Activated naive CD8-positive, alpha-beta T cell treated with anti-CD3 and anti-CD28 coated beads, Interleukin-2, amount 50 U/mL, for 24 hours (primary cell): ENCODE data around the gene COL4A1.

ENCODE experiments used
- ATAC-seq: fragments of 150-1000 bp; cut with Tn5 transposase; one replicate; pipeline ENCODE4 v1.10.0; 2021
- DNase-seq: peaks from one replicate; pipeline ENCODE4 v3.0.0; 2021
- H3K27ac Mint-ChIP-seq: one replicate; pipeline ENCODE4 v1.8.0; 2021; ENCODE audit warnings: mild to moderate bottlenecking, mixed read lengths
- H3K27me3 Mint-ChIP-seq: one replicate; pipeline ENCODE4 v1.8.0; 2021; ENCODE audit warnings: mixed read lengths
- H3K36me3 Mint-ChIP-seq: one replicate; pipeline ENCODE4 v1.8.0; 2021; ENCODE audit warnings: low read depth, mixed read lengths
- H3K4me1 Mint-ChIP-seq: one replicate; pipeline ENCODE4 v1.8.0; 2021; ENCODE audit warnings: mixed read lengths
- H3K4me3 Mint-ChIP-seq: one replicate; pipeline ENCODE4 v1.8.0; 2021; ENCODE audit warnings: mild to moderate bottlenecking, moderate library complexity, mixed read lengths
- H3K9me3 Mint-ChIP-seq: one replicate; pipeline ENCODE4 v1.8.0; 2021; ENCODE audit warnings: mixed read lengths

Gene COL4A1

DNA sequence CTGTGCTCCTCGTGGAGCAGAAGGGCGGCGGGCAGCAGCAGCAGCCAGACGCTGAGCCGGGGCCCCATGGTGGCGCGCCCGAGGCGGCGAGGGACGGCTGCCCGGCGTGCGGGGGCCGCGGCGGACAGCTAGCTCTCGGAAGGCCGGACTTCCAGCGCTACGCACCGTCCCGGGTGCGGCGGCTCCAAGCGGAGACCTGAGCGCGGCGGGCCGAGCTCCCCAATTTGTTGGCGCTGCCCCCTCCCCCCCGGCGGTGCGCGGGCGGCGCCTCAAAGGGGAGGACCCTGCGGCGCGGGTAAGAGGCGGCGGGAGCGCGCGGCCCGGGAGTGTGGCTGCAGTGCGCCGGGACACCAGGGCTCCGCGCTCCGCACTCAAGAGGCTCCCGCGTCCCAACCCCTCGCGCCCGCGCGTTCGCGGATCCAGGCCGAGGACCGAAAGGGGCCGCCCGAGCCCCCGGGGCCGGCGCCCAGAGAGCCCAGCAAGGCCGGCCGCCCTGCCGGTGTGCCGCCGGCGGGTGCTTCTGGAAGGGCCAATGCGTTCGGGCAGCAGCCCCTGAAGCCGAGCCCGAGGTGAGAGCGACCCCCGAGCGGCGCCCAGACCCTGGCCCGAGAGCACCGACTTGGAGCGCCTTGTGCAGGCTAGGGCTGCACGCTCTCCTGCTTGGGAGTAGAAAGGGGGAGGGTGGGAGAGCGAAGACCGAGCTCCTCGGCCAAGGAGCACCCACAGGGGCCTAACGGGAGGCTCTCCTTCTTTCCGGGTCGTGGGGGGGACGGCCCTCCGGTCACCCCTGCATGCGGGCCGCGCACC is at the start of gene COL4A1, which contains the start of gene COL4A2:
TSS of gene COL4A1 (minus strand) at position 198 of the 807 bp plus-strand sequence. CDS start at position 68, 130 bp downstream.
TSS of gene COL4A2 (plus strand) at position 325 of the 807 bp plus-strand sequence. CDS start 620 bp downstream, outside the sequence.
- DNase-seq (no peak), ATAC-seq (no peak)
- no peak within 1 kb of the TSS for H3K27ac Mint-ChIP-seq
- no peak within 1 kb of the TSS for H3K4me3 Mint-ChIP-seq
- peaks cover 6% of the 10 kb centered on the region for H3K4me1 Mint-ChIP-seq
- H3K27me3 Mint-ChIP-seq, result peaks cover 79% of the 10 kb centered on the region
- H3K36me3 Mint-ChIP-seq, result no peaks in the 10 kb centered on the region
- H3K9me3 Mint-ChIP-seq, result no peaks in the 10 kb centered on the region

DNA sequence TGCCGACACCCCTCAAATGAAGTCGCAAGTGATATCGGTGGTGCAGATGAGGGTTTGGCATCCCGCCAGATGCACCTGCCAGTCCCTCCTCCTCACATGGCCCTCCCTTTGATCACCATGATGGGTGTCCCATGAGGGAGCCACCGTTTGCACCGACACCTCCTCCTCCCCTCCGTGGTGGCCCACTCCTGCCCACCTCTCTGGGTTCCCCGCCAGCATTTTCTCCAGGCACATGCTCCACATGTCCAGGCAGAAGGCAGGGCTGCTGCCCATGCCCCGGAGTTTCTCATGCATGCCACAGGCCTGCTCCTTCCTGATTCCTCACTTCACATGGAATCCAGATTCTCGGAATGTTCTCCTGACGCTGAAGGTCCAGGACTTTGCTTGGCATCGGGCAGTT is 49.4 kb upstream of the COL4A1 start:
- Mint-ChIP-seq H3K4me1 (no peaks in the 10 kb centered on the region), H3K36me3 (no peaks in the 10 kb centered on the region), H3K4me3 (no peak overlapping the region), H3K27ac (no peak overlapping the region), H3K27me3 (peaks cover 3% of the 10 kb centered on the region), H3K9me3 (no peaks in the 10 kb centered on the region)
- no peak for DNase-seq
- no peak for ATAC-seq

DNA sequence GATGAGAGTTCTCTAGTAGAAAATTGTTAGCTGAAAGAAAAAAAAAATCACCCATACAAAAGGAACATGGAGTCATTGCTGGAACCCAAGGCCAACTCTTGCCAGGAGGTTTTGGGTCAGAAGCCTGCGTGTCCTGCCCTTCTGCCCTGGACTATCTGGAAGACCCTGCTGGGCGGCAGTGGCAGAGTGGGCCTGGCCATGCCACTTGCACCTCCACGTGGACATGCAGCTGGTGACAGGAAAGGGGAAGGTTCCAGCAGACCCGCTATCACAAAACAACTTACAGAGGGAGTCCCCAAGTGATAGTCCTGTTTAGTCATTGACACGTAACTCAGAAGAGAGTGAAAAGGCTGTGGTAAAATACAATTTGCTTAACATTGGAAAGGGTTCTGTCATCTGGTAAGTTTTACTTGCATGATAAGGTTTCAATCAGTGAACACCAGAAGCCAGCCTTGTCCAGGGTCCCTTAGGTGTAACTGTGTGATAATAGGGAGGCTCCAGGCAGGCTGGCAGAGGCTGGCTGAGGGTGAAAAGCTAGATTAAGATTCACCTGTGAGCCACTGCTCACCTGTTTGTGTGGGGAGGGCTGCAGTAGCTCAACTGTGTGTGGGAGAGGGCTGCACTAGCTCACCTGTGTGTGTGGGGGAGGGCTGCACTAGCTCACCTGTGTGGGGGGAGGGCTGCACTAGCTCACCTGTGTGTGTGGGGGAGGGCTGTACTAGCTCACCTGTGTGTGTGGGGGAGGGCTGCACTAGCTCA is 47.9 kb upstream of the COL4A1 start:
- DNase-seq, result no peak
- Mint-ChIP-seq H3K4me1 (no peaks in the 10 kb centered on the region), H3K36me3 (no peaks in the 10 kb centered on the region), H3K27ac (no peak overlapping the region), H3K9me3 (no peaks in the 10 kb centered on the region), H3K27me3 (peaks cover 4% of the 10 kb centered on the region), H3K4me3 (no peak overlapping the region)
- ATAC-seq, result no peak

DNA sequence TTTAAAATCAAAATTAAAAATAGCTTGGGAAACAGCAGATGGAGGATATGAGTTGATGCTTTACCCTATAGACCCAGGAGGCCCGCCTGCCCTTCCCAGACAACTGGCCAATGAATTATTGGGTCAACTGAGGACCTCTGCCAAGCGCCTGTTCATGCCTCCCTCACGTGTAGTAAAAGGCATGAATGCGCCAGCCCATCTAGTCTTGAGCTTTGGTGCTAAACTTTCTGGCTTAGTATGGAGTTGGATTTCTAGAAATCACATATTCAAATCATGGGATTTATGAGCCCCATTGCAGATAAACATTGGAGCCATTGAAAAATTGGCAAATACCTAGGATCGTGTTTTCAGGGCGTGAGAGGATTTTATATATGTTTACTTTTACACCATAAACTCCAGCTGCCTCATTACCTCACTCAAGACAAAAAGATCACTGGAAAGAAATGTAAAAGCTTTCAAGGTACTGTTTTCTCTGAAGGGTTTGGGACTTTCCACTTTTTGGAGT is 47.2 kb upstream of the COL4A1 start:
- Mint-ChIP-seq H3K36me3 (no peaks in the 10 kb centered on the region), H3K4me1 (no peaks in the 10 kb centered on the region), H3K4me3 (no peak overlapping the region), H3K27me3 (peaks cover 7% of the 10 kb centered on the region), H3K9me3 (no peaks in the 10 kb centered on the region), H3K27ac (no peak overlapping the region)
- DNase-seq (no peak), ATAC-seq (no peak)

DNA sequence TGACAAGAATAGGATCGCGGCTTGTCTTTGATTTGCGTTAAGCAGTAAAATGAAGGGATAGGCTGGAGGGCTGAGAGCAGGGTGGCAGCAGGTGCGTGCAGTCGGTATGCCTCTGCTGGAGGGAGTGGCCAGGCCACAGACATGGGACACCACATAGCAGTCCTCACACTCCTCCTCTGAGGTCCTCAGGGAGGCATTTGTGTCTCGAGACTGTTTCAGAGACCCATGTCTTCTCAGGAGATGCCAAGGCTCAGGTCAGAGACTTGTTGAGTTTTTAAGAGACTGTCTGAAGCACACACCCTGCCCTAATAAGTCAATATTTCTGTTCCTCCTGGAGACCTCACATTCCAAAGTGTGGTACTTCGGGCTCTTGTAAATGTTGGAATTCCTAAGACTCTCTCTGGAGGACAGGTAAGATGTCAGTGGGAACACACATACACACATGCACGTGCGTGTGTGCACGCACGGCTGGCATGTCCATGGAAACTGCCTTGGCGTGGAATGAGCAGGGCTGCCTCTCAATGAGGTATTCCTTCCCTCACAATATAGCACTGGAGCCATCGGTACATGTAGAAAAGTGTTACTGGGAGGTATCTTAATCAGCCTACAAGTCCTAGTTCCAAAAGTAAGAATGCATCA is 46.5 kb upstream of the COL4A1 start:
- ATAC-seq, result no peak
- Mint-ChIP-seq H3K9me3 (no peaks in the 10 kb centered on the region), H3K36me3 (no peaks in the 10 kb centered on the region), H3K4me1 (no peaks in the 10 kb centered on the region), H3K27me3 (peaks cover 7% of the 10 kb centered on the region), H3K4me3 (no peak overlapping the region), H3K27ac (no peak overlapping the region)
- DNase-seq, result no peak

DNA sequence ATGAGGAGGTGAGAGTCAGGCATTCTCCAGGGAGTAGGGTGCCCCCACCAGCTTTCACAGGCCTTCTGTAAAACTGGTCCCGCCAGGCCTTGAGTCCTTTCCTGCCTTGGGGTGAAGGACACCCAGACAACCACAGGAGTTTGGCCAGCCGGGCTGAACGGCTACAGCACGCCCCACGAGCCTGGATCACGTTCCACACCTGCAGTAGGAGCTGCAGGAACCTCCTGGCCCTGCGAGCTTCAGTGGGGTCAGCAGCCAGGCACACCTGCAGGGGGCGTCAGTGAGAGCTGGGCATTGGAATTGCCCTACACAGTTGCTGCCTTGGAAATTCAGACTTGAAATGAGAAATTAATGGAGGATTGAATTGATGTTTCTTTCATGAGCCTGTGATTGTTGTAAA is 45.8 kb upstream of the COL4A1 start:
- peaks cover 7% of the 10 kb centered on the region for H3K27me3 Mint-ChIP-seq
- H3K27ac Mint-ChIP-seq, result no peak overlapping the region
- ATAC-seq (no peak), DNase-seq (no peak)
- no peaks in the 10 kb centered on the region for H3K36me3 Mint-ChIP-seq
- H3K9me3 Mint-ChIP-seq, result no peaks in the 10 kb centered on the region
- H3K4me1 Mint-ChIP-seq, result no peaks in the 10 kb centered on the region
- H3K4me3 Mint-ChIP-seq, result no peak overlapping the region

DNA sequence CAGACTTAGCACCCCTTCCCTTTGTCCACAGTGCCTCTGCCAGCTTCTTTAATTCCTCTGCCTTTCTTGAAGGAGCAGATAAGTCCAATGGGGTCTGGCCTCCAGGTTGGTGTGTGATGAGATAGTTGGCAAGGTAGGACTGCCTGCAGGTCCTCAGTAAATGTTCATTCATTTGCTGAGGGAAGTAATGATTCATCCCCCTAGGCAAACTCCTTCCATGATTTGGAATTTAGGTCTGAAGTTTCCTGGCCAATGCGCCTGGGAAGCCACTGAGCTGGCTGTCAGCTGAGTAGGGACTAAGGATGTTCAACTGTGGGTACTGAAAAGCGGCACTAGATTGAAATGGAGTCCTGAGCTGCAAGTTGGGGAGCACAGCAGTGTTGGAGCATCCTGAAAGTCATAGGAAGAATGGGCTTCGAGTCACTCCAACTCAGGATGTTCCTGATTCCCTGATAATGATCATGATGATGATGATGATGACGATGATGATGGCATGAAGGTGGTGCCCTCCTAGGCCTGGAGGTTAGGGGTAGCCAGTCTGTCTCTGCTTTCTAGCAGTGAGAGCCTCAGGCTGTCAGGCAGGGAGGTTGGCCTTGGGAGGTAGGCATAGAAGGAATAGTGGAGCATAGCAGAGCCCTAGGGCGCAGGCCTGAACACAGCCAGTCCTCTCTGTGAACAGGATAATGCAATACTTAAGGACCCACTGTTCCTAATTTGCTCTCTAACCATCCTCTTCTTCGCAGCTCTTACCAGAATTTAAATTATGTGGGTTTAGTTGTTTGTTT is 44.9 kb upstream of the COL4A1 start:
- H3K27ac Mint-ChIP-seq, result no peak overlapping the region
- H3K36me3 Mint-ChIP-seq, result no peaks in the 10 kb centered on the region
- no peaks in the 10 kb centered on the region for H3K9me3 Mint-ChIP-seq
- ATAC-seq (no peak), DNase-seq (no peak)
- H3K4me1 Mint-ChIP-seq, result no peaks in the 10 kb centered on the region
- H3K27me3 Mint-ChIP-seq, result peaks cover 7% of the 10 kb centered on the region
- H3K4me3 Mint-ChIP-seq, result no peak overlapping the region

DNA sequence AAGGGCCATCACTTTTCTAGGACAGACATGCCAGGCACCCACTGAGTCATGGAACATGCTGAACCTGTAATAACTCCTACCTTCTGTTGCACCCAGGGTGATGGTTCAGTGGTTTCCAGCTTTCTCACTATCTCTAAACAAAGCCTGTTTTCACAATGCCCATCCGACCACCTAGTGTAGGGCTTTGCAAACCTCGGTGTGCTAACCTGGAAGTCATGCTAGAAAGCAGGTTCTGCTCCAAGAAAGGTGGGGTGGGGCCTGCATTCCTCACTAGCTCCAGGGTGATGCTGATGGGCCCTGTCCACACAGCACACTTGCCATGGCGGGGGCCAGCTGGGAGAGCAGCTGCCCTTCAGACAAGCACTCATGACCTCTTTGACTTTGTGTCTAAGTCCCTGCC is 43.6 kb upstream of the COL4A1 start:
- Mint-ChIP-seq H3K4me1 (no peaks in the 10 kb centered on the region), H3K36me3 (no peaks in the 10 kb centered on the region), H3K27me3 (peaks cover 7% of the 10 kb centered on the region), H3K4me3 (no peak overlapping the region), H3K9me3 (no peaks in the 10 kb centered on the region), H3K27ac (no peak overlapping the region)
- ATAC-seq (no peak), DNase-seq (no peak)

DNA sequence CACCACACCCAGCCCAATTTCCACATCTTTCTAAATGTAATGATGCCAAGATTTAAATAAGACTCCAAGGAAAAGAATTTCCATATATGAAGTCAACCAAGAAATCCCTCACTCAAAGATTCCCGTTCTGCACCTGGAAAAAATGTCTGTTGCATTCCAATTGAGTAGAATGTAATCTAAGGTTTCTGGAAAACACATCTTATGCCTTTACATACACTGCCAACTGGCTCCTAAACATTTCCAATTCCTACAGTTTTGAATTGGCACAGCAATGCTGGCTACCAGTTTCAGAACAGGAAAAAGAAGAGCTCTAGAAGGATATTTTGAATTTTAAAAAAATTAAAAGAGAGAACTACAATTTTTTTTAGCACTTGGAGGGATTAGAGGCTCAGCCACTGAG is 43.1 kb upstream of the COL4A1 start:
- Mint-ChIP-seq H3K4me1 (no peaks in the 10 kb centered on the region), H3K9me3 (no peaks in the 10 kb centered on the region), H3K36me3 (no peaks in the 10 kb centered on the region), H3K27ac (no peak overlapping the region), H3K4me3 (no peak overlapping the region), H3K27me3 (peaks cover 7% of the 10 kb centered on the region)
- ATAC-seq (no peak), DNase-seq (no peak)

DNA sequence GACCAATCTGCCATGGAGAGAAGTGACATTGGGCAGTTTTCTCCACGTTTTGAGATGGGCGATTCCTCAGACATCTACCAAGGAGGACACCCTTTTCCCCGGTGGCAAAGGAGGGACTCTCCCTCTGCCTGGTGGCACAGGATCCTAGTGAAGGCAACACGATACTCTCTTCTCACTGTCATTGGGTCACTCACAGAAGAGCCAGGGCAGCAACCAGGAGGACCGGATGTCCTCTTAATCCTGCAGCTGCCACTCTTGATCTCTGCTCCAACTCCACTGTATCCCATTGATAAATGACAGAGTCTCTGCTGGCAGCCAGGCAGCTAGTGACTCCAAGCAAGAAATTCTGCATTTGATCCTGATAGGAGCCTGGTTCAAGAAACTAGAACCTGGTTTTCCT is 42.3 kb upstream of the COL4A1 start:
- DNase-seq (no peak), ATAC-seq (no peak)
- Mint-ChIP-seq H3K4me3 (no peak overlapping the region), H3K36me3 (no peaks in the 10 kb centered on the region), H3K4me1 (no peaks in the 10 kb centered on the region), H3K27me3 (peaks cover 10% of the 10 kb centered on the region), H3K27ac (no peak overlapping the region), H3K9me3 (no peaks in the 10 kb centered on the region)

DNA sequence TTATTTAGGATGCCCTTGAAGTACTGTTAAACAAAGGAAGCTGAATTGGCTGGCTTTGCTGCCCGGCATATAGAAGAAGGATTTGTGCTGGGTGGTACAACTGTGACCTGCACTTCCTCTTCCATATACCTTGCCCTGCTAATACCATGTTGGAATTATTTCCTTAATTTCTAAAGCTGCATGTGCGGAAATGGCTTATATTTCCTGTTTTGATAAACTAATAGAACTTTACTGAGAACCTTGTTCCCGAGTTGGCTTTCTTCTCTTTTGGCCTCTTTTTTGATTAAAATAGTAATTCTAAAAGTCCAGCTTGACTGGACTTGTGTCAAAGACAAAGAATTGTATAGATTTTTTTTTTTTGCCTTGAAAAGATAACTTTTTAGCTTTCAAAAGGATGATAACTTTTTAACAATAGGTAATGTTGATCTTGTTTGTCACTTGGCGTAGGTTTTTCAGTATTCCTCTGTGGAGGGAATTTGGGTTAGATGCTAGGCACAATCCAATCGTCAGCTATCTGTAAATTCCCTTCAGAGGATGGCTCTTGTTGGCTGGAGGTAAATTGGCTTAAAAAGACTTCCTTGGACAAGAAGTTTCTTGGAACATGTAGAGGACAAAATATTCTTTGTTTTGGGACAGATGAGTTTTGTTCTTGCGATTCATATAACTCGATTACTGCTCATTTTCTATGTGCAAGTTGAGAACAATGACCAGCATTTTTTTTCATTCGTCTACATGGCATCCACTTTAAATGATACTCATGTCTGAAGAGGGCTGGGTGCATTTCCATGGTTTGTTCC is 41.5 kb upstream of the COL4A1 start:
- H3K9me3 Mint-ChIP-seq, result no peaks in the 10 kb centered on the region
- no peaks in the 10 kb centered on the region for H3K4me1 Mint-ChIP-seq
- no peaks in the 10 kb centered on the region for H3K36me3 Mint-ChIP-seq
- H3K27me3 Mint-ChIP-seq, result peaks cover 10% of the 10 kb centered on the region
- no peak for DNase-seq
- H3K27ac Mint-ChIP-seq, result no peak overlapping the region
- no peak for ATAC-seq
- H3K4me3 Mint-ChIP-seq, result no peak overlapping the region

DNA sequence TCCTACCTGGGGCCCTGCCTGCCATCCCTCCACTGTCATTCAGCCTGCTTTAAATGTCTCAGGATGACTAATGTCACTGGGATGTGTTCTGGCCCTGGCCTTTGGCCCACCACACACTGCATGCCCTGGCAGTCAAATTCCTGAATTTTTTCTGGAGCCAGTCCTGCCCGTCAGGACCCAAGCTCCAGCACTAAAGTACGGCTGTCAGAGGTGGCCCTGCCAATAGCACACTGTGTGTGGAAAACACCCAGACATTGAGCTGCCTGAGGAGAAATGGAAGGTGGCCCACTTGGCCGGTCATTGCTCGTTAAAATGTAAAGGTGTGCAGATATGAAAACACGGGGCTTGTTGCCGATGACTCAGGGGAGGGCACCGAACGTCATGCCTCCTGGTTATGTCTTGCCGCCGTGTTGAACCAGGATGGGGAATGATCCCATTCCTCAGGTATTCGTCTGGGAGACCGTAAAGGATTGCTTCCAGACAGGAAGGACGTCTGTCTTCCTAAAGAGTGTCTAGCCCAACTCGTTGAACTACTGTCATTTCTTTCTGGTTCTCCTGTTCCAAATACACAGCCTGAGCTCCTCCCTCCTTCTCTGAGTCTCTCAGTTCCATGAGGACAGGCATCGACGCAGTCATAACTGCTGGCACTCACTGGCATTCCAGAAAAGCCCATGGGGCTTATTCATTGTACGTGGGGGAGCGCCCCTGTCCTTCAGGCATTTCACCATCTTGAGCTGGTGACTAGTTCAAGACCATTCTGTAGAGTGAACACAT is 40.8 kb upstream of the COL4A1 start:
- ATAC-seq (no peak), DNase-seq (no peak)
- Mint-ChIP-seq H3K4me3 (no peak overlapping the region), H3K27ac (no peak overlapping the region), H3K36me3 (no peaks in the 10 kb centered on the region), H3K27me3 (peaks cover 10% of the 10 kb centered on the region), H3K9me3 (no peaks in the 10 kb centered on the region), H3K4me1 (no peaks in the 10 kb centered on the region)

DNA sequence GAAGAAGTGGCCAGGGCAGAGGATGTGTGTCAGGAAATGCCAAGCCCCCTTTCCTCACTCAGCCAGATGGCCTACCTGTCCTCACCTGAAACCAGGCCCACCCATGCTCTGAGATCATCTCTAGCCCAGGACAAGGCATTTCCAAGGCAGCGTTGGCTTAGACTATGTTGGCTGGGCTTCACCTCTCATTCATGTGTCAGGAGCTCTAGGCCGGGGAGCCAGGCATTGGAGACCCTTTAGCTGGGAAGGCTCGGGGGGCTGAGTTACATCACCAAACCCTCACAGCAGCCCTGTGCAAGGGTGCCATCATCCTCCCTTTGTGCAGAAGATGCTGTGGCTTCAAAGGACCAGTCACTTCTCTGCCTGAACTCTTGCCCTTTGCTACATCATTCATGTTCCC is 40.1 kb upstream of the COL4A1 start:
- DNase-seq (no peak), ATAC-seq (no peak)
- Mint-ChIP-seq H3K36me3 (no peaks in the 10 kb centered on the region), H3K27me3 (peaks cover 8% of the 10 kb centered on the region), H3K4me1 (no peaks in the 10 kb centered on the region), H3K4me3 (no peak overlapping the region), H3K9me3 (no peaks in the 10 kb centered on the region), H3K27ac (no peak overlapping the region)
